SH-SY5Y (cell line): ENCODE measurements around the gene B4GALT5.

Experiments
- GATA2 ChIP-seq: IDR thresholded peaks from 2 replicates; pipeline ENCODE4 v1.6.1; 2011; ENCODE audit warnings: mild to moderate bottlenecking, low read depth, low read length
- GATA3 ChIP-seq: IDR thresholded peaks from 2 replicates; pipeline ENCODE4 v1.6.1; 2011; ENCODE audit warnings: low read depth, mild to moderate bottlenecking, low read length, moderate library complexity

DNA sequence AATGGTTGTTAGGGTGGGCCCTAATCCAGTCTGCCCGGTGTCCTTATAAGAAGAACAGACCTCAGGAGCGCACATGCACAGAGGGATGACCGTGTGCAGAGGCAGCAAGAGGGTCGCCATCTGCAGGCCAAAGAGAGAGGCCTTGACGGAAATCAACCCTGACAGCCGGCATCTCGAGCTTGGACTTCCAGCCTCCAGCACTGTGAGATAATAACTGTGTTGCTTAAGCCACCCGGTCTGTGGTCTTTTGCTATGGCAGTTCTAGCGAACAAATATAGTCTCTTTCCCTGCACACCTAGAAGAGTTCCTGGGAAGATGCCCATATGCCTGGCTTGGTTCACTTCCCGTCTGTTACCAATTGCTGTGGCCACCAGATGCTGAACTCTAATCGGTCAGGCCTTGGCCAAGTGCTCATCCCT, 110.5 kb downstream of the B4GALT5 start:
- TF ChIP-seq GATA3 (no peak), GATA2 (no peak)
